Endothelial cell of umbilical vein (primary cell): Measurements from ENCODE around the gene FUT4. TPM values are rescaled to one million over a fixed set of nuclear protein-coding genes. Genes with fewer than 3 reads are reported as not detected.

ENCODE experiments used
- BruUV-seq: library from RNA; stranded (reverse); fragments of 400-500 nt; replicated peaks from 2 replicates; lab custom pipeline; 2021; lab: Mats Ljungman, UMichigan
- CTCF ChIA-PET: fragments of 300-600, 350-600 bp; sonication (Branson Sonifier 250); formaldehyde crosslinking; loops from one replicate; lab custom pipeline; 2021; ENCODE audit warnings: antibody characterized with exemption, inconsistent platforms; lab: Charles Lee
- POLR2A ChIA-PET: fragments of 300-600, 350-600 bp; sonication (Branson Sonifier 250); formaldehyde crosslinking; loops from one replicate; lab custom pipeline; 2021; ENCODE audit warnings: antibody characterized with exemption, inconsistent platforms; lab: Charles Lee
- DNase-seq: peaks from one replicate; pipeline ENCODE4 v3.0.0-alpha.2; 2011; ENCODE audit warnings: low read depth, low spot score
- FAIRE-seq: peaks from 2 replicates; lab custom pipeline; 2011; peaks lifted over from hg19 to GRCh38; lab: Jason Lieb, UNC
- H2AFZ ChIP-seq: 2 replicates; pipeline ENCODE4 v1.6.0; 2012; ENCODE audit warnings: low read depth, low read length, control low read depth, inconsistent platforms
- H3K27ac ChIP-seq: 2 replicates; pipeline ENCODE4 v1.5.1; 2011; ENCODE audit warnings: low read depth, mild to moderate bottlenecking, control low read depth, low read length, moderate library complexity; ENCODE audit not compliant: insufficient read depth
- H3K27me3 ChIP-seq, 2 experiments: 2 replicates each; pipeline versions ENCODE4 v1.6.0 to v1.6.1; 2011; ENCODE audit warnings: low read length in 2 of 2, mixed read lengths in 1 of 2; ENCODE audit not compliant: control insufficient read depth in 2 of 2, insufficient read depth in 2 of 2
- H3K36me3 ChIP-seq, 2 experiments: 2 replicates in 1 of 2; 3 replicates in 1 of 2; pipeline ENCODE4 v1.5.1; 2011; ENCODE audit warnings: low read length in 2 of 2, mild to moderate bottlenecking in 1 of 2, moderate library complexity in 1 of 2; ENCODE audit not compliant: control insufficient read depth in 2 of 2, insufficient read depth in 2 of 2; ENCODE audit errors: extremely low read depth in 1 of 2
- H3K4me1 ChIP-seq: 3 replicates; pipeline ENCODE4 v1.5.1; 2011; ENCODE audit warnings: mild to moderate bottlenecking, low read length; ENCODE audit not compliant: control insufficient read depth, insufficient read depth; ENCODE audit errors: extremely low read depth
- H3K4me2 ChIP-seq: 2 replicates; pipeline ENCODE4 v1.6.1; 2011; ENCODE audit warnings: low read length, control low read depth, mixed read lengths; ENCODE audit not compliant: insufficient read depth
- H3K4me3 ChIP-seq, 3 experiments: fragments of 200-600 bp in 1 of 3; sonication (generic), shearing (Covaris generic) in 1 of 3; replicated peaks in 1 of 3; 2 replicates each; pipeline ENCODE4 v1.5.1; 2011 to 2016; ENCODE audit warnings: control low read depth in 3 of 3, low read length in 3 of 3, mild to moderate bottlenecking in 2 of 3, inconsistent platforms in 1 of 3, low read depth in 1 of 3, moderate library complexity in 1 of 3; ENCODE audit not compliant: insufficient read depth in 1 of 3
- H3K79me2 ChIP-seq: 2 replicates; pipeline ENCODE4 v1.6.0; 2012; ENCODE audit warnings: low read length, inconsistent platforms; ENCODE audit not compliant: control insufficient read depth, insufficient read depth
- H3K9ac ChIP-seq: replicated peaks from 2 replicates; pipeline ENCODE3; 2011; ENCODE audit warnings: low read length, control low read depth; ENCODE audit not compliant: insufficient read depth; ENCODE audit errors: extremely low read depth
- H3K9me1 ChIP-seq: replicated peaks from 3 replicates; pipeline ENCODE4 v1.6.0; 2011; ENCODE audit warnings: mild to moderate bottlenecking, low read length; ENCODE audit not compliant: control insufficient read depth, insufficient read depth; ENCODE audit errors: extremely low read depth
- H3K9me3 ChIP-seq: replicated peaks from 2 replicates; pipeline ENCODE4 v1.5.1; 2012; ENCODE audit warnings: low read length, inconsistent platforms; ENCODE audit not compliant: control insufficient read depth, insufficient read depth
- H4K20me1 ChIP-seq: replicated peaks from 2 replicates; pipeline ENCODE3; 2011; ENCODE audit warnings: mild to moderate bottlenecking, low read length; ENCODE audit not compliant: control insufficient read depth, insufficient read depth; ENCODE audit errors: extremely low read depth
- CTCF ChIP-seq, 2 donors: IDR thresholded peaks; 1 replicate in 1 of 2; 2 replicates in 1 of 2; pipeline ENCODE4 v1.5.1; 2011; ENCODE audit warnings: low read length in 2 of 2, mild to moderate bottlenecking in 2 of 2, moderate library complexity in 2 of 2, control low read depth in 1 of 2, inconsistent platforms in 1 of 2, low read depth in 1 of 2; ENCODE audit not compliant: insufficient read depth in 1 of 2; ENCODE audit errors: extremely low read depth in 1 of 2
- EZH2 ChIP-seq: IDR thresholded peaks from 2 replicates; pipeline ENCODE4 v1.6.1; 2012; ENCODE audit warnings: borderline replicate concordance, low read depth, mild to moderate bottlenecking, moderate library complexity, low read length, inconsistent platforms; ENCODE audit not compliant: severe bottlenecking
- FOS ChIP-seq: IDR thresholded peaks from 2 replicates; pipeline ENCODE4 v1.6.1; 2011; ENCODE audit warnings: mild to moderate bottlenecking, low read length, moderate library complexity, borderline replicate concordance; ENCODE audit not compliant: insufficient read depth
- GATA2 ChIP-seq: IDR thresholded peaks from 2 replicates; pipeline ENCODE4 v1.7.0; 2011; ENCODE audit warnings: low read depth, mild to moderate bottlenecking, moderate library complexity, mixed read lengths, low read length; ENCODE audit not compliant: insufficient read length, insufficient read depth
- JUN ChIP-seq: IDR thresholded peaks from 2 replicates; pipeline ENCODE4 v1.6.1; 2011; ENCODE audit warnings: borderline replicate concordance, low read depth; ENCODE audit not compliant: insufficient read length, insufficient read depth
- MAX ChIP-seq: IDR thresholded peaks from 2 replicates; pipeline ENCODE4 v1.6.1; 2011; ENCODE audit not compliant: insufficient read depth, insufficient read length
- MYC ChIP-seq: IDR thresholded peaks from one replicate; pipeline ENCODE4 v1.6.1; 2011; ENCODE audit warnings: mild to moderate bottlenecking, low read depth, low read length
- POLR2A ChIP-seq: IDR thresholded peaks from 2 replicates; pipeline ENCODE4 v1.6.1; 2012; ENCODE audit warnings: low read depth, mild to moderate bottlenecking, control low read depth, low read length
- POLR2AphosphoS5 ChIP-seq: IDR thresholded peaks from 2 replicates; pipeline ENCODE4 v1.6.1; 2012; ENCODE audit warnings: low read depth, mild to moderate bottlenecking, control low read depth, low read length, moderate library complexity; ENCODE audit not compliant: insufficient read depth
- dilution Hi-C: fragments of 300-500 bp; cut with MboI; formaldehyde crosslinking; loops from one replicate; pipeline ENCODE4 v1.15.0; 2019; ENCODE audit warnings: low sequenced_read_pairs; ENCODE audit not compliant: extremely low pct_ligation_motif_present
- intact Hi-C: fragments of 100-400 bp; cut with micrococcal nuclease; formaldehyde crosslinking; loops from one replicate; pipeline ENCODE4 v1.10.0; 2022
- polyA plus RNA-seq, 4 experiments: library from polyadenylated mRNA; depleted of rRNA in 3 of 4; stranded (reverse) in 3 of 4; unstranded in 1 of 4; fragments of >200 nt; gene quantifications; 2 replicates each; pipeline versions ENCODE4 v1.2.1 to v1.2.3, GENCODE V29; 2011 to 2012; ENCODE audit warnings: missing spikeins in 1 of 4
- total RNA-seq: library from RNA; stranded (reverse); gene quantifications from 2 replicates; pipeline ENCODE4 v1.2.3, GENCODE V29; 2021

Gene FUT4
- total and polyA plus RNA-seq, 2 donors (not counting 3 experiments of a cell fraction or from before 2014, with no cell fraction given): 2.4 to 5.3 TPM

- TF ChIP-seq MAX: no peak
- TF ChIP-seq JUN: no peak
- TF ChIP-seq EZH2: no peak
- no peak for TF ChIP-seq MYC
- TF ChIP-seq CTCF (IDR thresholded peaks at IDR 0.05; ENCODE audit: extremely low read depth in 1 of 2, insufficient read depth in 1 of 2, low read depth in 1 of 2, low read length in 2 of 2): no peak
- TF ChIP-seq POLR2A: no peak
- no peak for TF ChIP-seq GATA2
- no peak for TF ChIP-seq POLR2AphosphoS5
- no peak for TF ChIP-seq FOS
- Histone ChIP-seq H3K9me1 (no peaks in the 10 kb centered on the region), H3K4me1 (peaks cover 5% of the 10 kb centered on the region), H3K27ac (no peak overlapping the region), H3K36me3 (no peaks in the 10 kb centered on the region), H3K27me3 (no peaks in the 10 kb centered on the region), H3K79me2 (no peaks in the 10 kb centered on the region), H4K20me1 (no peaks in the 10 kb centered on the region), H3K4me2 (no peak overlapping the region), H2AFZ (no peak overlapping the region), H3K9me3 (no peaks in the 10 kb centered on the region), H3K9ac (no peak overlapping the region), H3K4me3 (no peak overlapping the region)
- no peak for DNase-seq
- dilution Hi-C loops: no loop called here
- ChIA-PET CTCF (no interaction called here), POLR2A (no interaction called here)
- BruUV-seq: no TSS peak
- intact Hi-C loops: no loop called here
- FAIRE-seq: no peak
Observed at GRCh38 chr11:94576306-94576705, 32.6 kb downstream of the FUT4 start.
